ENCODE measurements around the gene NMUR1.
A peak's percentile ranks its signal among the peaks of the same experiment; 100 is the strongest.
"Not testable (repeated sequence)": the region's sequence is repeated elsewhere in the genome, so short reads cannot be mapped to it uniquely, and the experiment has no call there.

The NMUR1 gene, protein sequence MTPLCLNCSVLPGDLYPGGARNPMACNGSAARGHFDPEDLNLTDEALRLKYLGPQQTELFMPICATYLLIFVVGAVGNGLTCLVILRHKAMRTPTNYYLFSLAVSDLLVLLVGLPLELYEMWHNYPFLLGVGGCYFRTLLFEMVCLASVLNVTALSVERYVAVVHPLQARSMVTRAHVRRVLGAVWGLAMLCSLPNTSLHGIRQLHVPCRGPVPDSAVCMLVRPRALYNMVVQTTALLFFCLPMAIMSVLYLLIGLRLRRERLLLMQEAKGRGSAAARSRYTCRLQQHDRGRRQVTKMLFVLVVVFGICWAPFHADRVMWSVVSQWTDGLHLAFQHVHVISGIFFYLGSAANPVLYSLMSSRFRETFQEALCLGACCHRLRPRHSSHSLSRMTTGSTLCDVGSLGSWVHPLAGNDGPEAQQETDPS

GRCh38 chr2:231530099-231531011, at the start of gene NMUR1:
NMUR1 (minus strand) TSS chr2:231530445; CDS start chr2:231530361, 84 bp downstream.
- H3K4me3 ChIP-seq (ENCODE audit: low read depth, low read length), result peak within 1 kb of the TSS; percentile 28
- no peak for DNase-seq (ENCODE audit: low read depth)

GRCh38 chr2:231579560-231579959, 49.3 kb upstream of the NMUR1 start:
- no peak overlapping the region for H3K4me3 ChIP-seq (ENCODE audit: low read depth, low read length)
- DNase-seq (ENCODE audit: low read depth), result no peak

DNA sequence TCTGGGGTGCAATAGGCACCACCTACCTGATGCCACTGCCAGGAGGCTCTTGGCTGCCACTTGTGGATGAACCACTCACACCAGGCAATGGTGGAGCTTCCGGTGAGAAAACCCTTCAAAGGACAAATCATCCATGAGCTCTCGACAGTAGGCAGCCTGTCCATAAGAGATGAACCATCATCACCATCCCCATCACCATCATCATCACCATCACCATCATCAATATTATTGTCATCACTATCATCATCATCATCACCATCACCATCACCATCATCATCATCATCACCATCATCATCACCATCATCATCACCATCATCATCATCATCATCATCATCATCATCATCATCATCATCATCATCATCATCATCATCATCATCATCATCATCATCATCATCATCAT, 48.4 kb upstream of the NMUR1 start:
- DNase-seq (ENCODE audit: low read depth); H3K4me3 ChIP-seq (ENCODE audit: low read depth, low read length): not testable (repeated sequence)

DNA sequence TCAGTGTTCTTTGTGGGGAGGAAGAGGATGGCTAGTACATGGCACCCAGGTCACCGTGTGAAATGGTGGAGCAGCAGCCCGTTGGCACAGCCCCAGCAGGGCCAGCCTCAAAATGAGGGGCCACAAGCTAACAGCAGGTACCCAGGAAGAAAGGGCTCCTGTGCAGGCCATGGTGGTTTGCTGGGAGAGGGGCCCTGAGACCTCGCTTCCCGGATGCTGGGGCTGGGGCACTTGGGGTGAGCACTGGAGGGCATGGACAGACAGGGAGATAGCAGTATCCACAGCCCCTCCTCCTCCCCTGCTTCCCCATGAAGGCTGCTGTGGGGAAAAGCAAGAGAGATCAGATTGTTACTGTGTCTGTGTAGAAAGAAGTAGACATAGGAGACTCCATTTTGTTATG, 46.2 kb upstream of the NMUR1 start:
- DNase-seq (ENCODE audit: low read depth), result no peak
- H3K4me3 ChIP-seq (ENCODE audit: low read depth, low read length), result no peak overlapping the region

- no peak overlapping the region for H3K4me3 ChIP-seq (ENCODE audit: low read depth, low read length)
- no peak for DNase-seq (ENCODE audit: low read depth)
These were observed 45.5 kb upstream of the NMUR1 start for GRCh38 chr2:231575612-231576256.

DNA sequence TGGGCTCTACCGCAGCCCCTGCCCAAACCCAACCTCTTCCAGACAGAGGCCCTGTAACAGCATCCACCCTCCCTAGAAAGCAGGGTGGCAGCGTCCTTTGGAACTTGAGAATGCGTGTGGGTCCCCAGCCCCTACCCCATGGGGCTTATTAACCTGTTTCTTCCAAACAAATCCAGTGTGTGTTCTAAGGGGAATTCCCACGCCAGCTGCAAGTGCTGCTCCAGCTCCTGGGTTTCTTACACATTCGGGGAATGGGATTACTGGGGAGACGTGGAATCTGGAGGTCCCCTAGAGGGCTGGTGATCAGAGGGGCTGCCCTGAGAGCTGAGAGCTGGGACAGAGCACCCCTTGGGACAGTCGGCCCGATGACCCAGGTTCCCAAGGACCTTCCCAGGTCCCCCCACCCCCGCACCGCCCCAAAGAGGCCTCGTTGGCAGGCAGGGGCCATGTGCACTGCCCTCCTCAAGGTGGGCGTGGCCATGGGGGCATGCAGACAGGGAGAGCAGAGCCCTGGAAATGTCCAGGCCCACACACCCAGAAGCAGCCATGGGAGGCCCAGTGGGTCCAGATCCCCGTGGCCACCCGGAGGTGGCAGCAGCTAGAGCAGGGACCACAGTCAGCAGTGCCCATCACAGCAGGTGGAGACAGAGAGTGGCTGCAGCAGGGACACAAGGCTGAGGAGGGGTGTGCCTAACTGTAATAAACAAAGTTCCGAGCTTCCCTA, 43.6 kb upstream of the NMUR1 start:
- no peak for DNase-seq (ENCODE audit: low read depth)
- no peak overlapping the region for H3K4me3 ChIP-seq (ENCODE audit: low read depth, low read length)

DNA sequence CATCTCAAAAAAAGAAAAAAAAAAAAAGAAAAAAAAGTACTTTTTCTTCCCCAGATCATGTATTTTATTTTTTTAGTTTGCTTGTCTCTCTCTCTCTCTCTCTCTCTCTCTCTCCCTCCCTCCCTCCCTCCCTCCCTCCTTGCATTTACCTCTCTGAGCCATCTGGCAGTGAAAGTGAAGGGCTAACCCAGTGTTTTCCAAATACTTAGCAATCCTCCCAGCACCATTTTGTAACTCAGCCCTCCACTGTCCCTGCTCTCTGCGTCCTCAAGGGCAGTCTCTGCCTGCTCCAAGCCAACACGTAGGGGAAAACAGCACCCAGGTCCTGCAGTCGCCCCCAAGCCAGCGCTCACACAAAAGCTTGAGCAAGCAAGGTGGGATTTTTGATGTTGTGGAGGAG, 42.9 kb upstream of the NMUR1 start:
- no peak for DNase-seq (ENCODE audit: low read depth)
- H3K4me3 ChIP-seq (ENCODE audit: low read depth, low read length), result no peak overlapping the region

GRCh38 chr2:231571661-231572191, 41.5 kb upstream of the NMUR1 start:
- DNase-seq (ENCODE audit: low read depth), result no peak
- H3K4me3 ChIP-seq (ENCODE audit: low read depth, low read length), result no peak overlapping the region

DNA sequence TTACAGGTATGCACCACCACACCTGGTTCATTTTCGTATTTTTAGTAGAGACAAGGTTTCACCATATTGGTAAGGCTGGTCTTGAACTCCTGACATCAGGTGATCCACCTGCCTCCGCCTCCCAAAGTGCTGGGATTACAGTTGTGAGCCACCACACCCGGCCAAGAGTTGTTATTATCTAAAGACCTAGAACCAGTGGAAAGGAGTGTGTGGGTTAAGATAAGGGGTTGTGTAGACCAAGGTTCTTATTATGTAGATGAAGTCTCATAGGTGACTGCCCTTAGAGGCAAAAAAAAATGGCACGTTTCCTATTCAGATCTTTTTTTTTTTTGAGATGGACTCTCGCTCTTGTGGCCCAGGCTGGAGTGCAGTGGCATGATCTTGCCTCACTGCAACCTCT, 40.7 kb upstream of the NMUR1 start:
- DNase-seq (ENCODE audit: low read depth); H3K4me3 ChIP-seq (ENCODE audit: low read depth, low read length): not testable (repeated sequence)

GRCh38 chr2:231568785-231569435, 38.7 kb upstream of the NMUR1 start:
- no peak for DNase-seq (ENCODE audit: low read depth)
- H3K4me3 ChIP-seq (ENCODE audit: low read depth, low read length), result no peak overlapping the region

DNA sequence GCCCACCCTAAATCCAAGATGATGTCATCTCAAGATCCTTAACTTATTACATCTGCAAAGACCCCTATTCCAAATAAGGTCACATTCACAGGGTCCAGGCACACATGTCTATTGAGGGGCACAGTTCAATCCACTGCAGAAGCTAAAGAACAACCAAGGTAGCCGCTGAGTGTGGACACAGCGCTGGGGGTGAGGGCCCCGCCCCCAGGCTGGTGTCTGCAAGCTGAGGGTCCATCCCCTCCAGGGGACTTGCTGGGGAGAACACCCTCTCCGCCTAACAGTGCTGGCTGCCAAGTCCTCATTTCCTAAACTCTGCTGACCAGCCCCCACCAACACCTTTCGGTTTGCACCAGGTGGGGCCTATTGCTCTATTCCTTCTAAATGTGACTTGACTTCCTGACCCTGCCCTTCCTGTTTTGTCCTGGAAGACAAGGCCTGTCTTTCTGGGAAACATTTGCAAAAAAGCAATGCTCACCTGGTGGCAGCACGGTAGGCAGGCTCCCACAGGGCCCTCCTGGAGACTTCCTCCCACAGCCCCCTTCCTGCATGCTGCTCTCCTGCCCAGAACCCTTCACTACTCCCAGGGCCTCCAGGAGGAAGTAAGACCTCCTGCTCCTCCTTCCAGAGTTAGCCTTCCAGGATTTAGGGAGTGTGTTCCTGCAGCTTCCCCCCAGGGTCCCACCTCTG, 38.0 kb upstream of the NMUR1 start:
- DNase-seq (ENCODE audit: low read depth), result no peak
- no peak overlapping the region for H3K4me3 ChIP-seq (ENCODE audit: low read depth, low read length)

GRCh38 chr2:231567159-231567558, 36.9 kb upstream of the NMUR1 start:
- H3K4me3 ChIP-seq (ENCODE audit: low read depth, low read length), result no peak overlapping the region
- DNase-seq (ENCODE audit: low read depth), result no peak

DNA sequence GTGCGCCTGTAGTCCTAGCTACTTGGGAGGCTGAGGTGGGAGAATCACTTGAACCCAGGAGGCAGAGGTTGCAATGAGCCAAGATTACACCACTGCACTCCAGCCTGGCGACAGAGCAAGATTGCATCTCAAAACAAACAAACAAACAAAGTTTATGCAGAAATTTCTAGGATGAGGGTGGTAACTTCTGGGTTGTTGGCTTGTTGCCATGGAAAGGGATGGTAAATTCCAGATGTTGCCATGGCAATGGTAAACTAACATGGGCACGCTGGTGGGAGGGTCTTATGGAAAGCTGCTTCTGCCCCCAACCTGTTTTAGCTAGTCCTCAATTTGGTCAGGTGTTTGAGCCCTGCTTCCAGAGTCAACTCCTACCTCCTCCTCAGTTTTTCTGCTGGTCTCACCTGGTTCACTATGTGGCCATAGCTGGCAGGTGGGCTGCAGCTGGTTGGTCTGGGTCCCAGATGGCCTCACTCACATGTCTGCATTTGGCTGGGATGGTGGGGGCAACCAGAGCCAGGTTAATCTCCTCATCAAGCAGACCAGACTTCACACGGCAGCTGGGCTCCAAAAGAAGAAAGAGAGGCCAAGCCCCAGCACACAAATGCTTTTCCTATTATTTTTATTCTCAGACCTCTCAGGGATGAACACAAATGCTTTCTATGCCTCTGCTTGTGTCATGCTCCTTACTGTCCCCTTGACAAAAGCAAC, 35.8 kb upstream of the NMUR1 start:
- no peak overlapping the region for H3K4me3 ChIP-seq (ENCODE audit: low read depth, low read length)
- DNase-seq (ENCODE audit: low read depth), result no peak

DNA sequence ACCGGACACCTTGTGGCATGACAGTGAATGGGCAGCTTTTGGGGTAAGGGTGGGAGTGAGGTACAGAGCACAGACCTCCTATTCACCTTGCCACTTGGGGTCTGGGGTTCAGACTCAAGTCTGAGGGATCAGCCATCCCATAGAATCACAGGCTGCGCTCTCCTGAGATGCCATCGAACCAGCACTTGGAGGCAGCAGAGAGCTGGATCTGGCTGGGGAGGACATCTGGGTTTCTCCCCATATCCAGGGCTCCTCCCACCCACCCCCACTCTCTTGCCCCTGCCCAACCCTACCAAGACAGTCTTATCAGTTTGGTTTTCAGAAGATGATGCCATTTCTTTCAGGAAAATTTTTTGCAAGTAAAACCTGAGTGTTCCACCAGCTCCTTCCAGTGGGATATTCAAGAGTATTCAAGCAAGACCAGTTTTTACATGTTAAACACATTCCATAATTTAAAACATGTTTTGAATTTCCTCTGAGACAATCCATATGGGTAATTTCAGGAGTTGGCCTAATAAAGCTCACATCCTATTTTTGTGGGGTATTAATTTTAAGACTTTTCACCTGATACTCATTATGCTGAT, 33.2 kb upstream of the NMUR1 start:
- no peak overlapping the region for H3K4me3 ChIP-seq (ENCODE audit: low read depth, low read length)
- peak; percentile 11 for DNase-seq (ENCODE audit: low read depth)

DNA sequence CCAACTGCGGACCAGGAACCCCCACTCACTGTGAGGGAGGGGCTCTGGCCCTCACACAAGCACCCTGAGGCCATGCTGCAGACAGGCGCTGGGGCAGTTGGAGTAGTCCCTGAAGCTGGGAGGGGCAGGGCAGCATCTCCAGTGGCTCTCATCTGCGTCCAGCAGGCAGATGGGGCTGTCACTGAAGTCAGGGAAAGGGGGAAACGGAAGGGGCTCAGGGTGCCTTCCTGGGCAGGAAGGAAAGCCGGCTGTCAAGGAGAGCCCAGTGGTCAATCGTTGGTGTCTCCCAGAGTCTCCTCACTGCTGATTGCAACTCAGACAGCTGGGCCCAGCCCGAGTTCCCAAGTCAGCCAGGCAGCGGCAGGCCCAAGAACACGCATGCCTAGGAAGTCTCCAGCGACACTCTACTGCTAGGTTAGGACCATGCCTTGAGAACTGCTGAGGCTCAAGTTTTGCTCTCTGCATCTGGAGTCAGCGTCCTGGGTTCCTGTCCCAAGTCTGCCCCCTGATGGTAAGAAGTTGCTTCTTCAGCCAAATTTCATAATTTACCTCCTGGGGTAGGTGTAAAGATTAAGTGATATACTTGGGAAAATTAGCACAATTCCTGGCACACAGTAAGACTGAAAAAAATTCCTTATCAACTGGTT, 27.4 kb upstream of the NMUR1 start:
- DNase-seq (ENCODE audit: low read depth), result peak; percentile 47
- no peak overlapping the region for H3K4me3 ChIP-seq (ENCODE audit: low read depth, low read length)

DNA sequence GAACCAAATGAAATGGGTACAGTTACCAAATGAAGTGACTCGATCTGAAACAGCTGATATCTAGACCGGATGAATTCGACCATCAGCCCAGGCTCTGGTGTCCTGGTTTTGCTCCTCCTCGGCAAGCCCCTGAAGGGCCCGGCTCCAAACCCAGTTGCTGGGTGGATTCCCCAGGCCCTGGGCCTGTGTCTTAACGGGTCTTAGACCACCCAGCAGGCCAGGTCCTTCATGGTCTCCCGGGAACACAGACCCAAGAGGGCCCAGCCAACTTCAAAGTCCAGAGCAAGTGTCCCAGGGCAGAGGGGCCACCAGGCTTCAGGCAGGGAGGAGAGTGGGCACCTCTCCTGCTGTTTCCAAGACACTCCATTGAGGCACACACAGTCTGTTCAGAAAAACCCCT, 26.7 kb upstream of the NMUR1 start:
- H3K4me3 ChIP-seq (ENCODE audit: low read depth, low read length), result no peak overlapping the region
- no peak for DNase-seq (ENCODE audit: low read depth)

DNA sequence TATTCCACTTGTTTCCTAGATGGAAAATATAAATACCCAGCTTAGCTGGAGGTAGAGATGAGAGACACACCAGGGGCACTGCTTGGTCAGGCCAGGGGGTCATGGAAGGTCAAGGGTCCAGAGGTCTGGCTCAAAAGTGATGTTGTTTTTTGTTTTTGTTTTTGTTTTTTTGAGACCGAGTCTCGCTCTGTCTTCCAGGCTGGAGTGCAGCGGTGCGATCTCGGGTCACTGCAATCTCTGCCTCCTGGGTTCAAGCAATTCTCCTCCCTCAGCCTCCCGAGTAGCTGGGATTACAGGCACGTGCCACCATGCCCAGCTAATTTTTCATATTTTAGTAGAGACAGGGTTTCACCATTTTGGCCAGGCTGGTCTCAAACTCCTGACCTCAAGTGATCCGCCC, 26.3 kb upstream of the NMUR1 start:
- not testable (repeated sequence) for H3K4me3 ChIP-seq (ENCODE audit: low read depth, low read length); DNase-seq (ENCODE audit: low read depth)

All from skeletal muscle cell (primary cell).